ENCODE results near the gene DERA.

DNA sequence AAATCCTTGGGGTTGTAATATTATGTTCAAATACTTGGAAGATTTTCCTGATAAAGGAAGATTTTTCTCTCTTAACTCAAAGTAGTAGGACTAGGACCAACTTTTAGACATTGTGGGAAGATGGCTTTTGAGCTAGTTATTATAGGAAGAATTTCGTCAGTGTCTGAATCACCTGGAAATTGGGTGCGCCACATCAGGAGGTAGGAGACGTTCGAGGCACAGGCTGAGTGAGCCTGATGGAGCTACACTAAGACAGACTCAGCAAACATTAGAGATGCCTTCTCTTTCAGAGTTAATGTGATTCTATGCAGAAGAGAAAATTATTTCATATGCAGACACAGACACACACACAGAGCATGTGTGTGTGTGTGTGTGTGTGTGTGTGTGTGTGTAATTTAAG, 84.7 kb downstream of the DERA start:
- TF ChIP-seq, protein P1, sequence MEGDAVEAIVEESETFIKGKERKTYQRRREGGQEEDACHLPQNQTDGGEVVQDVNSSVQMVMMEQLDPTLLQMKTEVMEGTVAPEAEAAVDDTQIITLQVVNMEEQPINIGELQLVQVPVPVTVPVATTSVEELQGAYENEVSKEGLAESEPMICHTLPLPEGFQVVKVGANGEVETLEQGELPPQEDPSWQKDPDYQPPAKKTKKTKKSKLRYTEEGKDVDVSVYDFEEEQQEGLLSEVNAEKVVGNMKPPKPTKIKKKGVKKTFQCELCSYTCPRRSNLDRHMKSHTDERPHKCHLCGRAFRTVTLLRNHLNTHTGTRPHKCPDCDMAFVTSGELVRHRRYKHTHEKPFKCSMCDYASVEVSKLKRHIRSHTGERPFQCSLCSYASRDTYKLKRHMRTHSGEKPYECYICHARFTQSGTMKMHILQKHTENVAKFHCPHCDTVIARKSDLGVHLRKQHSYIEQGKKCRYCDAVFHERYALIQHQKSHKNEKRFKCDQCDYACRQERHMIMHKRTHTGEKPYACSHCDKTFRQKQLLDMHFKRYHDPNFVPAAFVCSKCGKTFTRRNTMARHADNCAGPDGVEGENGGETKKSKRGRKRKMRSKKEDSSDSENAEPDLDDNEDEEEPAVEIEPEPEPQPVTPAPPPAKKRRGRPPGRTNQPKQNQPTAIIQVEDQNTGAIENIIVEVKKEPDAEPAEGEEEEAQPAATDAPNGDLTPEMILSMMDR (conservative IDR thresholded peaks at IDR 0.05 in 1 of 2, IDR thresholded peaks at IDR 0.05 in 1 of 2; ENCODE audit: extremely low read depth in 1 of 2, insufficient read depth in 1 of 2, low read depth in 1 of 2, low read length in 2 of 2) = no peak
- no peak for TF ChIP-seq EZH2 (IDR thresholded peaks at IDR 0.05; ENCODE audit: borderline replicate concordance, low read length)

All from mammary epithelial cell (primary cell).